Suprapubic skin (tissue), 4 donors: Measurements from ENCODE around the gene SERGEF. TPM values are rescaled to one million over a fixed set of nuclear protein-coding genes. Genes with fewer than 3 reads are reported as not detected.

Experiments
- DNase-seq, 2 donors: peaks; one replicate each; pipeline ENCODE4 v3.0.0-alpha.2; 2019; ENCODE audit warnings: low spot score in 2 of 2
- H3K27ac ChIP-seq: fragments of 200-600 bp; sonication (generic); one replicate; pipeline ENCODE4 v1.5.1; 2019
- H3K27me3 ChIP-seq: fragments of 200-600 bp; sonication (generic); one replicate; pipeline ENCODE4 v1.5.1; 2019
- H3K36me3 ChIP-seq: fragments of 200-600 bp; sonication (generic); one replicate; pipeline ENCODE4 v1.5.1; 2019
- H3K4me1 ChIP-seq: fragments of 200-600 bp; sonication (generic); one replicate; pipeline ENCODE4 v1.5.1; 2019
- H3K4me3 ChIP-seq: fragments of 200-600 bp; sonication (generic); one replicate; pipeline ENCODE4 v1.5.1; 2019; ENCODE audit warnings: mild to moderate bottlenecking
- H3K9me3 ChIP-seq: fragments of 200-600 bp; sonication (generic); one replicate; pipeline ENCODE4 v1.5.1; 2019
- EP300 ChIP-seq: sonication (generic); formaldehyde crosslinking; IDR thresholded peaks from one replicate; pipeline ENCODE4 v1.6.1; 2017; ENCODE audit warnings: antibody characterized with exemption
- POLR2A ChIP-seq, 2 donors: fragments of 450-650 bp; IDR thresholded peaks; one replicate each; pipeline ENCODE4 v1.6.1; 2017; ENCODE audit warnings: antibody characterized with exemption in 2 of 2, mild to moderate bottlenecking in 2 of 2, moderate library complexity in 2 of 2
- POLR2AphosphoS5 ChIP-seq, 3 donors: sonication (generic); formaldehyde crosslinking; IDR thresholded peaks; one replicate each; pipeline ENCODE4 v1.6.1; 2017; ENCODE audit warnings: antibody characterized with exemption in 3 of 3
- WGBS: methylation state at CpG from one replicate; pipeline ENCODE4 v1.1.5; 2018; 5-methylcytosine and 5-hydroxymethylcytosine counted together
- total RNA-seq, 4 donors: library from RNA; depleted of rRNA; stranded (reverse); fragments of >200 nt; gene quantifications; one replicate each; pipeline ENCODE4 v1.1.0, GENCODE V29; 2016
- TF ChIP-seq, protein P1 (sequence below), 2 donors: fragments of 200-600 bp in 1 of 2; fragments of 450-650 bp in 1 of 2; sonication (generic) in 1 of 2; IDR thresholded peaks; one replicate each; pipeline ENCODE4 v1.5.1; 2016 to 2019; ENCODE audit warnings: antibody characterized with exemption in 2 of 2, mild to moderate bottlenecking in 1 of 2, moderate library complexity in 1 of 2

SERGEF gene
- total RNA-seq, 4 donors from 2014 or later = 24.1 to 37.4 (median 29.9) TPM

DNA sequence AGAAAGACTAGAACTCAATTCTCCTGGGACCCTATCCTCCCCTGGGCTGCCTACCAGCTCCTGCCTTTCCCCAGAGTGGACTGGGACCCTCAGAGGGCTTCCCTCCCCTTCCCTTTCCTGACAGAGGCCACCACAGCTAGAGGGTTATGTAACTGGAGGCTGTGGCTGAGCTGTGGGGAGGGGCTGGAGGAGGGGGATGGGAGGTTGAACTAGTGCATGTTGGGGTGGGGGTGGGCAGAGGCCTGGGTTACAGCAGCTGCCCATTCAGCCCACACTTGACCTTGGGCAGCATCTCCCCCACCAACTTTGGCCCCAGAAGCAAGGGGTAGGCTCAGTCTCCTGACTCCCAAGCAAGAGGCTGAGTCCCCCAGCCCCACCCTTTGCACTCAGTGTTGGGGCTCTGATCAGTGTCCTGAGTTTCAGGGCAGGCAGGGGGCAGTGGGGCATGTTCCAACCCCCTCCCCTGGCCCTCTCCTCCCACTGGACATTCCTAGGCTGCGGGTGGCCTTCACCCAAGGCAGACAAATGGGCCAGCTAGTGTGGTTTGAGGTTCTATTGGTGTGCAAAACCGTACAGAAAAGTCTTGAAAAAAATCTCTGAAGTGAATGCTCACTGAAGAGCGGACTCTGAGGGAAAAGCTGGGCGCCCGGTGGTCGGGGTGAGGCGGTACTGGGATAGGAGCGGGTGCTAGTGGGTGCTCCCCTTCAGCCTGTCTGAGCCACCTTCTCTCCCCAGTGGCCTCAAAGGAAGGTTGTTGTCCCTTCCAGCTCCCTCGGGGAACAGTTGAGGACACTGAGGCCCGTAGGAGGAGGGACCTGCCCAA, 274.5 kb downstream of the SERGEF start:
- H3K27me3 ChIP-seq = peaks cover 78% of the 10 kb centered on the region
- no peak overlapping the region for H3K27ac ChIP-seq
- WGBS = 57% methylated on average over 10 of the region's 10 CpGs
- DNase-seq = peak; percentile 40 to 62
- TF ChIP-seq, protein P1, sequence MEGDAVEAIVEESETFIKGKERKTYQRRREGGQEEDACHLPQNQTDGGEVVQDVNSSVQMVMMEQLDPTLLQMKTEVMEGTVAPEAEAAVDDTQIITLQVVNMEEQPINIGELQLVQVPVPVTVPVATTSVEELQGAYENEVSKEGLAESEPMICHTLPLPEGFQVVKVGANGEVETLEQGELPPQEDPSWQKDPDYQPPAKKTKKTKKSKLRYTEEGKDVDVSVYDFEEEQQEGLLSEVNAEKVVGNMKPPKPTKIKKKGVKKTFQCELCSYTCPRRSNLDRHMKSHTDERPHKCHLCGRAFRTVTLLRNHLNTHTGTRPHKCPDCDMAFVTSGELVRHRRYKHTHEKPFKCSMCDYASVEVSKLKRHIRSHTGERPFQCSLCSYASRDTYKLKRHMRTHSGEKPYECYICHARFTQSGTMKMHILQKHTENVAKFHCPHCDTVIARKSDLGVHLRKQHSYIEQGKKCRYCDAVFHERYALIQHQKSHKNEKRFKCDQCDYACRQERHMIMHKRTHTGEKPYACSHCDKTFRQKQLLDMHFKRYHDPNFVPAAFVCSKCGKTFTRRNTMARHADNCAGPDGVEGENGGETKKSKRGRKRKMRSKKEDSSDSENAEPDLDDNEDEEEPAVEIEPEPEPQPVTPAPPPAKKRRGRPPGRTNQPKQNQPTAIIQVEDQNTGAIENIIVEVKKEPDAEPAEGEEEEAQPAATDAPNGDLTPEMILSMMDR (IDR thresholded peaks at IDR 0.05) = no peak
- no peak for TF ChIP-seq POLR2A (IDR thresholded peaks at IDR 0.05)
- TF ChIP-seq POLR2AphosphoS5 (IDR thresholded peaks at IDR 0.05) = no peak
- TF ChIP-seq EP300 = no peak
- H3K4me3 ChIP-seq = no peak overlapping the region
- no peaks in the 10 kb centered on the region for H3K9me3 ChIP-seq
- H3K36me3 ChIP-seq = no peaks in the 10 kb centered on the region
- H3K4me1 ChIP-seq = peaks cover 18% of the 10 kb centered on the region

Other genes starting within 250 kb of the SERGEF start
- 1 to 10 TPM in 1 of 4 donors, under 1 TPM in 3; 0.19 to 1.9 (median 0.40) TPM for gene TPH1, start 33.2 kb upstream of the SERGEF start, total RNA-seq
- 10 to 100 TPM in 1 of 4 donors, 1 to 10 TPM in 3; 7.1 to 19.1 (median 7.3) TPM for gene SAAL1, start 93.0 kb upstream of the SERGEF start, total RNA-seq
- not detected for gene MRGPRX3, start 119.5 kb upstream of the SERGEF start, total RNA-seq
- not detected for gene MRGPRX4, start 159.8 kb upstream of the SERGEF start, total RNA-seq
- gene SAA4, start 223.8 kb upstream of the SERGEF start, total RNA-seq = 1 to 10 TPM in 1 of 4 donors, not detected in 3; 5.1 TPM
- 10 to 100 TPM in 3 of 4 donors, not detected in 1; 15.0 to 30.4 (median 16.2) TPM for gene SAA2, start 235.6 kb upstream of the SERGEF start, total RNA-seq